OCI-LY1 (cell line): Measurements from ENCODE around the gene ROR1.

Experiments
- H2AFZ ChIP-seq: fragments of 200-600 bp; sonication (generic), shearing (Covaris generic); 2 replicates; pipeline ENCODE4 v1.6.0; 2014; ENCODE audit warnings: antibody characterized with exemption, mild to moderate bottlenecking, low read length
- H3F3A ChIP-seq: fragments of 200-600 bp; sonication (generic), shearing (Covaris generic); 2 replicates; pipeline ENCODE4 v1.6.0; 2014; ENCODE audit warnings: mild to moderate bottlenecking, antibody characterized with exemption, low read length, moderate library complexity; ENCODE audit not compliant: insufficient read depth
- H3K27ac ChIP-seq: fragments of 200-600 bp; sonication (generic); 2 replicates; pipeline ENCODE4 v1.5.1; 2014; ENCODE audit warnings: low read length, mixed run types, mild to moderate bottlenecking, low read depth; ENCODE audit not compliant: poor library complexity, severe bottlenecking
- H3K27me3 ChIP-seq: fragments of 200-600 bp; sonication (generic); 2 replicates; pipeline ENCODE4 v1.6.0; 2014; ENCODE audit warnings: antibody characterized with exemption, mild to moderate bottlenecking, low read length, moderate library complexity; ENCODE audit not compliant: insufficient read depth
- H3K36me3 ChIP-seq: fragments of 200-600 bp; sonication (generic); 2 replicates; pipeline ENCODE4 v1.6.1; 2014; ENCODE audit warnings: mild to moderate bottlenecking, antibody characterized with exemption, low read length, moderate library complexity, mixed read lengths; ENCODE audit not compliant: insufficient read depth
- H3K4me1 ChIP-seq: fragments of 200-600 bp; sonication (generic); 2 replicates; pipeline ENCODE4 v1.5.1; 2014; ENCODE audit warnings: mild to moderate bottlenecking, low read length, moderate library complexity; ENCODE audit not compliant: insufficient read depth, severe bottlenecking
- H3K4me2 ChIP-seq: fragments of 200-600 bp; sonication (generic), shearing (Covaris generic); 2 replicates; pipeline ENCODE4 v1.6.1; 2014; ENCODE audit warnings: low read length
- H3K4me3 ChIP-seq: fragments of 200-600 bp; sonication (generic); 2 replicates; pipeline ENCODE4 v1.5.1; 2014; ENCODE audit warnings: low read length, low read depth, mild to moderate bottlenecking, mixed read lengths; ENCODE audit not compliant: poor library complexity, severe bottlenecking
- H3K79me2 ChIP-seq: fragments of 200-600 bp; shearing (Covaris generic); 2 replicates; pipeline ENCODE4 v1.6.1; 2016; ENCODE audit warnings: mixed run types, low read length, mixed read lengths; ENCODE audit not compliant: insufficient read depth
- H3K9ac ChIP-seq: fragments of 200-600 bp; sonication (generic), shearing (Covaris generic); 2 replicates; pipeline ENCODE4 v1.6.1; 2014; ENCODE audit warnings: mild to moderate bottlenecking, low read length, mixed read lengths
- H3K9me2 ChIP-seq: fragments of 200-600 bp; sonication (generic), shearing (Covaris generic); 2 replicates; pipeline ENCODE4 v1.6.1; 2014; ENCODE audit warnings: low read depth, mild to moderate bottlenecking, low read length, mixed read lengths
- H3K9me3 ChIP-seq: fragments of 200-600 bp; shearing (Covaris generic); 2 replicates; pipeline ENCODE4 v1.6.1; 2014; ENCODE audit warnings: low read length, mixed read lengths
- H4K20me1 ChIP-seq: fragments of 200-600 bp; sonication (generic), shearing (Covaris generic); 2 replicates; pipeline ENCODE4 v1.6.0; 2016; ENCODE audit warnings: mild to moderate bottlenecking, low read length; ENCODE audit not compliant: insufficient read depth
- CTCF ChIP-seq: fragments of 200-600 bp; sonication (generic), shearing (Covaris generic); IDR thresholded peaks from 2 replicates; pipeline ENCODE4 v1.5.1; 2017; ENCODE audit warnings: mild to moderate bottlenecking, antibody characterized with exemption, low read length, moderate library complexity, mixed read lengths
- EZH2 ChIP-seq: fragments of 200-600 bp; sonication (generic), shearing (Covaris generic); IDR thresholded peaks from 2 replicates; pipeline ENCODE4 v1.8.0; 2017; ENCODE audit warnings: borderline replicate concordance, mixed run types, mild to moderate bottlenecking, antibody characterized with exemption, low read length, moderate library complexity, mixed read lengths

The ROR1 gene

GRCh38 chr1:63920154-63921117, 146.6 kb downstream of the ROR1 start:
- H3K9ac ChIP-seq, result no peak overlapping the region
- H3K9me2 ChIP-seq, result no peaks in the 10 kb centered on the region
- no peaks in the 10 kb centered on the region for H3K27me3 ChIP-seq
- H2AFZ ChIP-seq, result no peak overlapping the region
- H3F3A ChIP-seq, result no peaks in the 10 kb centered on the region
- H3K4me3 ChIP-seq, result no peak overlapping the region
- peak; percentile 31; the same call in 1 of the 2 replicates for TF ChIP-seq CTCF
- TF ChIP-seq EZH2, result no peak
- H3K4me1 ChIP-seq, result no peaks in the 10 kb centered on the region
- no peaks in the 10 kb centered on the region for H3K79me2 ChIP-seq
- H3K27ac ChIP-seq, result no peak overlapping the region
- H4K20me1 ChIP-seq, result no peaks in the 10 kb centered on the region
- H3K9me3 ChIP-seq, result no peaks in the 10 kb centered on the region
- no peak overlapping the region for H3K4me2 ChIP-seq
- H3K36me3 ChIP-seq, result no peaks in the 10 kb centered on the region

- H3F3A ChIP-seq, result no peaks in the 10 kb centered on the region
- no peaks in the 10 kb centered on the region for H3K9me3 ChIP-seq
- H3K9ac ChIP-seq, result no peak overlapping the region
- H3K4me3 ChIP-seq, result no peak overlapping the region
- H3K4me2 ChIP-seq, result no peak overlapping the region
- no peak overlapping the region for H3K27ac ChIP-seq
- no peak overlapping the region for H2AFZ ChIP-seq
- no peaks in the 10 kb centered on the region for H3K79me2 ChIP-seq
- H3K4me1 ChIP-seq, result no peaks in the 10 kb centered on the region
- H3K36me3 ChIP-seq, result no peaks in the 10 kb centered on the region
- no peak for TF ChIP-seq CTCF
- no peaks in the 10 kb centered on the region for H3K27me3 ChIP-seq
- no peaks in the 10 kb centered on the region for H3K9me2 ChIP-seq
- H4K20me1 ChIP-seq, result no peaks in the 10 kb centered on the region
Observed at GRCh38 chr1:63921359-63921758, 147.5 kb downstream of the ROR1 start.

GRCh38 chr1:63921802-63922201, 148.0 kb downstream of the ROR1 start:
- H3K9me3 ChIP-seq, result no peaks in the 10 kb centered on the region

More at GRCh38 chr1:63921802-63922201, 148.0 kb downstream of the ROR1 start:
- Histone ChIP-seq H3K27ac (no peak overlapping the region), H3K79me2 (no peaks in the 10 kb centered on the region), H3K9me2 (no peaks in the 10 kb centered on the region), H2AFZ (no peak overlapping the region), H4K20me1 (no peaks in the 10 kb centered on the region), H3K4me2 (no peak overlapping the region), H3K4me1 (no peaks in the 10 kb centered on the region), H3F3A (no peaks in the 10 kb centered on the region), H3K9ac (no peak overlapping the region), H3K36me3 (no peaks in the 10 kb centered on the region), H3K27me3 (no peaks in the 10 kb centered on the region), H3K4me3 (no peak overlapping the region)
- TF ChIP-seq CTCF, result no peak
- no peak for TF ChIP-seq EZH2
